ENCODE results near the gene CEACAM7.
A peak's percentile ranks its signal among the peaks of the same experiment; 100 is the strongest.

DNA sequence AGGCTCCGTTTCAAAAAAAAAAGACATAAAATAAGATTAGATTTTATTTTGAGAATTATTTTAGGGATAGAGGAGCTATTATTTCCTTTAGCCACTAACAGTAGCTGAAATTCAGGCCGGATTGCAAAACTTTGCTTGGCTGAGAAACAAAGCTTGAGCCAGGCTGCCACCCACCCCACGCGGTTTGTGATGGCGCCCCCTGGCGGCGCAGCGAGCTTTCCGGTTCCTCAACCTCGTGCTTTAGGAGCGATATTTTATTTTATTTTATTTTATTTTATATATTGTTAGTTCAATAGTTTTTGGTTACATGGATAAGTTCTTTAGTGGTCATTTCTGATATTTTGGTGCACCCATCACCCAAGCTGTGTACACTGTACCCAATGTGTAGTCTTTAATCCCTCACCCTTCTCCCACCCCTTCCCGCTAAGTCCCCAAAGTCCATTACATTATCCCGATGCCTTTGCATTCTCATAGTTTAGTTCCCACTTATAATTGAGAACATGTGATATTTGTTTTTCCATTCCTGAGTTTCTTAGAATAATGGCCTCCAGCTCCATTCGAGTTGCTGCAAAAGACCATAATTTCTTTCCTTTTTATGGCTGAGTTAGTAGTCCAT is 41.4 kb downstream of the CEACAM7 start:
- TF ChIP-seq CTCF (IDR thresholded peaks at IDR 0.05) (peak in 2 of 3 experiments; percentile 22 to 24), POLR2A (IDR thresholded peaks at IDR 0.05; ENCODE audit: low read depth) (no peak)

All from esophagus muscularis mucosa (tissue), 3 donors.